Tibial nerve (tissue), 4 donors: ENCODE results near the gene CRABP2. TPM values are rescaled to one million over a fixed set of nuclear protein-coding genes. Genes with fewer than 3 reads are reported as not detected.

Experiments
- DNase-seq, 2 donors: peaks; one replicate each; pipeline ENCODE4 v3.0.0-alpha.2; 2019; ENCODE audit warnings: low spot score in 2 of 2
- H3K27ac ChIP-seq, 4 donors: fragments of 200-600 bp; sonication (generic) in 3 of 4; one replicate each; pipeline ENCODE4 v1.5.1; 2017 to 2019; ENCODE audit warnings: mild to moderate bottlenecking in 1 of 4
- H3K27me3 ChIP-seq, 2 donors: fragments of 200-600 bp; sonication (generic) in 1 of 2; one replicate each; pipeline versions ENCODE4 v1.5.1 to v1.6.0; 2017 to 2019
- H3K36me3 ChIP-seq, 3 donors: fragments of 200-600 bp; sonication (generic); one replicate each; pipeline ENCODE4 v1.5.1; 2018 to 2019
- H3K4me1 ChIP-seq, 4 donors: fragments of 200-600 bp; sonication (generic) in 3 of 4; one replicate each; pipeline ENCODE4 v1.5.1; 2017 to 2019
- H3K4me3 ChIP-seq, 4 donors: fragments of 200-600 bp; sonication (generic) in 3 of 4; one replicate each; pipeline ENCODE4 v1.5.1; 2017 to 2019; ENCODE audit warnings: mild to moderate bottlenecking in 1 of 4, moderate library complexity in 1 of 4
- H3K9me3 ChIP-seq, 4 donors: fragments of 200-600 bp; sonication (generic) in 3 of 4; one replicate each; pipeline ENCODE4 v1.5.1; 2017 to 2019
- EP300 ChIP-seq, 2 donors: sonication (generic); formaldehyde crosslinking; IDR thresholded peaks; one replicate each; pipeline ENCODE4 v1.6.1; 2017; ENCODE audit warnings: antibody characterized with exemption in 2 of 2, mild to moderate bottlenecking in 1 of 2
- POLR2A ChIP-seq, 2 donors: fragments of 450-650 bp; IDR thresholded peaks; one replicate each; pipeline ENCODE4 v1.6.1; 2017; ENCODE audit warnings: antibody characterized with exemption in 2 of 2, mild to moderate bottlenecking in 2 of 2, moderate library complexity in 2 of 2
- WGBS, 2 donors: methylation state at CpG; one replicate each; pipeline ENCODE4 v1.1.5; 2018; 5-methylcytosine and 5-hydroxymethylcytosine counted together
- total RNA-seq, 4 donors: library from RNA; depleted of rRNA; stranded (reverse); fragments of >200 nt; gene quantifications; one replicate each; pipeline ENCODE4 v1.1.0, GENCODE V29; 2016
- TF ChIP-seq, protein P1 (sequence below), 5 experiments: fragments of 200-600 bp in 3 of 5; fragments of 450-650 bp in 2 of 5; sonication (generic) in 3 of 5; IDR thresholded peaks; one replicate each; pipeline ENCODE4 v1.5.1; 2016 to 2019; ENCODE audit warnings: antibody characterized with exemption in 5 of 5, mild to moderate bottlenecking in 3 of 5, moderate library complexity in 2 of 5

Gene CRABP2
- total RNA-seq, 4 donors from 2014 or later = 3.5 to 13.2 (median 5.0) TPM

GRCh38 chr1:156658496-156658895 lies 46.9 kb downstream of the CRABP2 start:
- TF ChIP-seq, protein P1, sequence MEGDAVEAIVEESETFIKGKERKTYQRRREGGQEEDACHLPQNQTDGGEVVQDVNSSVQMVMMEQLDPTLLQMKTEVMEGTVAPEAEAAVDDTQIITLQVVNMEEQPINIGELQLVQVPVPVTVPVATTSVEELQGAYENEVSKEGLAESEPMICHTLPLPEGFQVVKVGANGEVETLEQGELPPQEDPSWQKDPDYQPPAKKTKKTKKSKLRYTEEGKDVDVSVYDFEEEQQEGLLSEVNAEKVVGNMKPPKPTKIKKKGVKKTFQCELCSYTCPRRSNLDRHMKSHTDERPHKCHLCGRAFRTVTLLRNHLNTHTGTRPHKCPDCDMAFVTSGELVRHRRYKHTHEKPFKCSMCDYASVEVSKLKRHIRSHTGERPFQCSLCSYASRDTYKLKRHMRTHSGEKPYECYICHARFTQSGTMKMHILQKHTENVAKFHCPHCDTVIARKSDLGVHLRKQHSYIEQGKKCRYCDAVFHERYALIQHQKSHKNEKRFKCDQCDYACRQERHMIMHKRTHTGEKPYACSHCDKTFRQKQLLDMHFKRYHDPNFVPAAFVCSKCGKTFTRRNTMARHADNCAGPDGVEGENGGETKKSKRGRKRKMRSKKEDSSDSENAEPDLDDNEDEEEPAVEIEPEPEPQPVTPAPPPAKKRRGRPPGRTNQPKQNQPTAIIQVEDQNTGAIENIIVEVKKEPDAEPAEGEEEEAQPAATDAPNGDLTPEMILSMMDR (IDR thresholded peaks at IDR 0.05) = no peak
- TF ChIP-seq POLR2A (IDR thresholded peaks at IDR 0.05) = no peak
- TF ChIP-seq EP300 (IDR thresholded peaks at IDR 0.05) = no peak
- Histone ChIP-seq H3K27me3 (peaks cover 0 to 20% of the 10 kb centered on the region in 2 donors), H3K4me3 (no peak overlapping the region), H3K4me1 (peaks cover 0 to 64% (median 57%) of the 10 kb centered on the region in 4 donors), H3K9me3 (no peaks in the 10 kb centered on the region), H3K27ac (no peak overlapping the region), H3K36me3 (no peaks in the 10 kb centered on the region)
- DNase-seq = no peak
- 92% methylated on average over 9 to 14 of the region's 14 CpGs for WGBS, 2 donors

- Histone ChIP-seq H3K27ac (no peak overlapping the region), H3K4me1 (peaks cover 0 to 58% (median 50%) of the 10 kb centered on the region in 4 donors), H3K27me3 (peaks cover 0 to 21% of the 10 kb centered on the region in 2 donors), H3K9me3 (no peaks in the 10 kb centered on the region), H3K36me3 (no peaks in the 10 kb centered on the region), H3K4me3 (peak overlapping the region in 2 of 4 donors; percentile 10 to 43)
- no peak for TF ChIP-seq EP300 (IDR thresholded peaks at IDR 0.05)
- TF ChIP-seq, protein P1 (IDR thresholded peaks at IDR 0.05) = no peak
- no peak for TF ChIP-seq POLR2A (IDR thresholded peaks at IDR 0.05)
- DNase-seq = no peak
- WGBS, 2 donors = 17 to 19% methylated on average over 15 of the region's 15 CpGs
Measured at GRCh38 chr1:156657741-156658319, 47.6 kb downstream of the CRABP2 start.

GRCh38 chr1:156656806-156657740 lies 48.3 kb downstream of the CRABP2 start:
- Histone ChIP-seq H3K4me1 (peaks cover 0 to 50% (median 42%) of the 10 kb centered on the region in 4 donors), H3K27me3 (peaks cover 0 to 21% of the 10 kb centered on the region in 2 donors), H3K9me3 (no peaks in the 10 kb centered on the region), H3K36me3 (no peaks in the 10 kb centered on the region), H3K4me3 (peak overlapping the region; percentile 10 to 43 (median 24)), H3K27ac (no peak overlapping the region)
- WGBS, 2 donors = 1 to 3% methylated on average over 52 to 54 of the region's 54 CpGs
- DNase-seq = peak; percentile 62 to 79
- TF ChIP-seq POLR2A (IDR thresholded peaks at IDR 0.05) = no peak
- TF ChIP-seq, protein P1 (IDR thresholded peaks at IDR 0.05) = peak; percentile 95 to 97 (median 95)

DNA sequence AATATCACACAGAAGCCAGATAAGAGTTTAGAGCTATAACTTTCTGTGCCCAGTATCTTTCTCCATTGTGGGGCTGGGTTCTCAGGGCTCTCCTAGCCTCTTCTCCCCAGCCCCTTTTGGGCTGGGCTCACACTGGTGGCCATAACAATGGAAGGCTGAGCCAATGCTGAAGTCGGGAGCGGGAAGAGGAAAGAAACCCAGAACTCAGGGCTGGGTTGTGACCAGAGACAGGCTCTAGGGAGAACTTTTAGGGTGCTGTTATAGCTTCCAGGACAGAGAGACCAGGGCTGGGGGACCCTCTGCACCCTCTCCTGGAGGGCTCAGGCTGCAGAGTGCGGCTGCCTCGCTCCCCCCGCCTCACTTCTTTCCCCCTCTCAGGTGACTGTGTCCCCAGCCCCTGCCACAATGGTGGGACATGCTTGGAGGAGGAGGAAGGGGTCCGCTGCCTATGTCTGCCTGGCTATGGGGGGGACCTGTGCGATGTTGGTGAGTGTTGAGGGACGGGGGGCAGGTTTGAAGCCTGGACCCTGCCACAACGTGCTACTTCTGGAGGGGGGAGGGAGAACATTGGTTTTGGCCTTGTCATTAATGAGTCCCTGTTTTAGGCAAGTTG lies 49.4 kb downstream of the CRABP2 start:
- H3K9me3 ChIP-seq = no peaks in the 10 kb centered on the region
- TF ChIP-seq, protein P1 (IDR thresholded peaks at IDR 0.05) = no peak
- TF ChIP-seq EP300 (IDR thresholded peaks at IDR 0.05) = no peak
- no peak for TF ChIP-seq POLR2A (IDR thresholded peaks at IDR 0.05)
- 64 to 65% methylated on average over 8 to 9 of the region's 9 CpGs for WGBS, 2 donors

More for the DNA sequence above, 49.4 kb downstream of the CRABP2 start:
- Histone ChIP-seq H3K36me3 (no peaks in the 10 kb centered on the region), H3K27ac (no peak overlapping the region), H3K4me3 (no peak overlapping the region), H3K27me3 (peaks cover 0 to 32% of the 10 kb centered on the region in 2 donors), H3K4me1 (peaks cover 0 to 39% (median 32%) of the 10 kb centered on the region in 4 donors)
- no peak for DNase-seq
